Activated T-helper 2 cell treated with anti-CD3 and anti-CD28 coated beads, Interferon-gamma antibody, Interleukin-2, Interleukin-4, amounts not matched to agents 10 μg/mL and 5 μg/mL and 100 μg/mL, durations not matched to agents 14 hours and 24 hours and 36 hours (primary cell): ENCODE data around the gene BCAR3. TPM values are rescaled to one million over a fixed set of nuclear protein-coding genes. Genes with fewer than 3 reads are reported as not detected.

Source experiments
- DNase-seq: peaks from one replicate; pipeline ENCODE4 v3.0.0; 2021; ENCODE audit warnings: low spot score
- H3K27ac Mint-ChIP-seq: one replicate; pipeline ENCODE4 v1.8.0; 2021; ENCODE audit warnings: mixed read lengths
- H3K27me3 Mint-ChIP-seq: one replicate; pipeline ENCODE4 v1.8.0; 2021; ENCODE audit warnings: low read depth, mixed read lengths
- H3K36me3 Mint-ChIP-seq: one replicate; pipeline ENCODE4 v1.8.0; 2021; ENCODE audit warnings: low read depth, mixed read lengths
- H3K4me1 Mint-ChIP-seq: one replicate; pipeline ENCODE4 v1.8.0; 2021; ENCODE audit warnings: low read depth, mixed read lengths
- H3K4me3 Mint-ChIP-seq: one replicate; pipeline ENCODE4 v1.8.0; 2021; ENCODE audit warnings: low read depth, mild to moderate bottlenecking, moderate library complexity, mixed read lengths
- H3K9me3 Mint-ChIP-seq: one replicate; pipeline ENCODE4 v1.8.0; 2021; ENCODE audit warnings: mixed read lengths
- intact Hi-C: fragments of 100-400 bp; cut with micrococcal nuclease; formaldehyde crosslinking; loops from one replicate; pipeline ENCODE4 v1.15.1; 2023
- total RNA-seq: library from RNA; stranded (reverse); gene quantifications from 2 replicates; pipeline ENCODE4 v1.2.3, GENCODE V29; 2022

Gene BCAR3
- total RNA-seq, 1 donor from 2014 or later, result 9.4 TPM

- peaks cover 18% of the 10 kb centered on the region for H3K27me3 Mint-ChIP-seq
- H3K4me3 Mint-ChIP-seq, result no peak overlapping the region
- no peak overlapping the region for H3K27ac Mint-ChIP-seq
- H3K36me3 Mint-ChIP-seq, result peaks cover 3% of the 10 kb centered on the region
- H3K9me3 Mint-ChIP-seq, result no peaks in the 10 kb centered on the region
- intact Hi-C loops, result no loop called here
- DNase-seq, result no peak
- H3K4me1 Mint-ChIP-seq, result peaks cover 44% of the 10 kb centered on the region
Observed at GRCh38 chr1:93552741-93553455, 128.7 kb downstream of the BCAR3 start.

DNA sequence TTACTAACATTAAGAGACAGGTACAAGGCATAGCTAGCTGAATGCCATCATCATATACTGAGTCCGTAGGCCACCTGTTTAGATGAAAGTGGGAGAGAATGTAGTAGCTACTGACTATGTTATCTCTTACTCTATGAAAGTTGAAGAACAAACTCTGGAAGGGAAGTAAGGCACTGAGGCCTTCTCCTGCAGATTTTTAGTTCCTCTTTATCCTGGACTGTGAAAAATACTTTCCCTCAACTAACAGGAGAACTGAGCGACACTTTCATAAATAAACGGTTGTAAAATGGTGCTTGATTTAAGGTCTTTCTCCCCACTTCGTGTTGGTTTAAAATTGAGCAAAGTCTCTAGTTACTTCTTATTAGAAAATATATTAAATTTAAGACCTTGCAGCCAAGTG is 131.8 kb downstream of the BCAR3 start:
- Mint-ChIP-seq H3K4me3 (no peak overlapping the region), H3K27ac (no peak overlapping the region), H3K9me3 (no peaks in the 10 kb centered on the region), H3K36me3 (no peaks in the 10 kb centered on the region), H3K4me1 (peaks cover 25% of the 10 kb centered on the region), H3K27me3 (peaks cover 27% of the 10 kb centered on the region)
- DNase-seq, result no peak
- intact Hi-C loops, result loop anchor here (1.0 kb wide), 1 partner anchor 23 kb away; no protein-coding TSS in a partner anchor

GRCh38 chr1:93549131-93549530 is 132.5 kb downstream of the BCAR3 start:
- peaks cover 27% of the 10 kb centered on the region for H3K27me3 Mint-ChIP-seq
- peaks cover 20% of the 10 kb centered on the region for H3K4me1 Mint-ChIP-seq
- H3K36me3 Mint-ChIP-seq, result no peaks in the 10 kb centered on the region
- intact Hi-C loops, result loop anchor here (1.0 kb wide), 1 partner anchor 22 kb away; no protein-coding TSS in a partner anchor
- H3K27ac Mint-ChIP-seq, result no peak overlapping the region
- no peak overlapping the region for H3K4me3 Mint-ChIP-seq
- H3K9me3 Mint-ChIP-seq, result no peaks in the 10 kb centered on the region
- DNase-seq, result no peak

GRCh38 chr1:93546162-93546863 is 135.3 kb downstream of the BCAR3 start:
- intact Hi-C loops, result no loop called here
- Mint-ChIP-seq H3K4me3 (no peak overlapping the region), H3K9me3 (no peaks in the 10 kb centered on the region), H3K27me3 (peaks cover 19% of the 10 kb centered on the region), H3K36me3 (no peaks in the 10 kb centered on the region), H3K4me1 (peaks cover 2% of the 10 kb centered on the region), H3K27ac (no peak overlapping the region)
- DNase-seq, result no peak

- no peak overlapping the region for H3K4me3 Mint-ChIP-seq
- H3K9me3 Mint-ChIP-seq, result no peaks in the 10 kb centered on the region
- DNase-seq, result no peak
- no peak overlapping the region for H3K27ac Mint-ChIP-seq
- intact Hi-C loops, result no loop called here
- peaks cover 2% of the 10 kb centered on the region for H3K4me1 Mint-ChIP-seq
- no peaks in the 10 kb centered on the region for H3K36me3 Mint-ChIP-seq
- H3K27me3 Mint-ChIP-seq, result peaks cover 18% of the 10 kb centered on the region
Observed at GRCh38 chr1:93542398-93542797, 139.2 kb downstream of the BCAR3 start.

GRCh38 chr1:93541045-93541444 is 140.6 kb downstream of the BCAR3 start:
- Mint-ChIP-seq H3K9me3 (no peaks in the 10 kb centered on the region), H3K4me1 (peaks cover 2% of the 10 kb centered on the region), H3K27me3 (peaks cover 21% of the 10 kb centered on the region), H3K36me3 (no peaks in the 10 kb centered on the region), H3K27ac (no peak overlapping the region), H3K4me3 (no peak overlapping the region)
- DNase-seq, result no peak
- intact Hi-C loops, result no loop called here

DNA sequence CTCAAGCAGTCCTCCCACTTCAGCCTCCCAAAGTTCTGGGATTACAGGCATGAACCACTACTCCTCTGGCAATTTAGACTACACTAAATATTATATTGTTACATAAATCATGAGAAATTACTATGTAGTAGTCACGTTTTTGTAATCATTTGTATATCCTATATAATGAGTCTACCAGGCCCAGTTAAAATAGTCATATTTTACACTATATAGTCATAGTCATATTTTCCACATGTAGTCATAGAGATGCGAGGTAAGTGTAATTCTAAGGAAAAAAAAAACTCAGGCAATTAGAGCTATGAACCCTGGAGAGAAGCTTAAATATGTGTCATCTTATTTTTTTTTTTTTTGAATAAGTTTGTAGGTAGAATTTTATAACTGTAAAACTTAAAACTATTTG is 143.7 kb downstream of the BCAR3 start:
- H3K9me3 Mint-ChIP-seq, result no peaks in the 10 kb centered on the region
- intact Hi-C loops, result no loop called here

DNA sequence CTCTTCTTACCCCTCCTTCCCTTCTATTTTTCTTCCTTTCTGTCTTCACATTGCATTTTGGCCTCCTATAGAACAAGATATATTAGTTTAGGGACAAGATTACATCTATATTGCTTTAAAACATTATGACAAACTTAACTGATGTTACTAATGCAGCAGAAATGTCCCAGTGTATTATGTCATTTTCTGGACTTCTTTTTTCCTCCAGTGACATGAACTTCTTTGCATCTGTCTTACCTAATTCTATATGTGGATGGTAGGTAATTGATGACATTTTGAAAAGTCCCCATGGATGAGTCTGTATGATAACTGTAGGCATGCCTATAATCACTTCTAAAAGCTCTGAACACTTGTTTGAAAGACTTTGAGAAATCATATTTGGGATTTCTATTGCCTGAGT is 144.2 kb downstream of the BCAR3 start:
- Mint-ChIP-seq H3K9me3 (no peaks in the 10 kb centered on the region), H3K27ac (no peak overlapping the region)
- no peak for DNase-seq

More for the DNA sequence above, 143.7 kb downstream of the BCAR3 start:
- H3K4me1 Mint-ChIP-seq, result peaks cover 2% of the 10 kb centered on the region
- DNase-seq, result no peak
- H3K27ac Mint-ChIP-seq, result no peak overlapping the region
- peaks cover 21% of the 10 kb centered on the region for H3K27me3 Mint-ChIP-seq
- H3K4me3 Mint-ChIP-seq, result no peak overlapping the region
- no peaks in the 10 kb centered on the region for H3K36me3 Mint-ChIP-seq

DNA sequence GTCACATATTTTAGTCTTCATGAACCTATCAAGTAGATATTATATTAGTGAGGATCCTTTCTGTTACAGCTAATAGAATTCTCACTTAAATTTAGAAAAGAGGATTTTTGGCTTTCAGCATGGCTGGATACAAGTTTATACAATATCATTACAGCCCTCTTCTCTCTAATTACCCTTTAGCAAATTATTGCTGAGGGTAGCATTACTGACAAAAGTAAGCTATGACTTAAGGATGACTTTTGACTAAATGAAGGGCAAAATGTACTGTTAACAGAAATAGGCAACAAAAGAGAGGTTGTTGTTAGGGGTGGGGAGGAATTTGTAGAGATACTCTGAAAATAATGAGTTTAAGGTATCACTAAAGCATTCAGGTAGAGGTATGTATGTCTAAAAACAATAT is 148.0 kb downstream of the BCAR3 start:
- no peaks in the 10 kb centered on the region for H3K36me3 Mint-ChIP-seq
- H3K27ac Mint-ChIP-seq, result no peak overlapping the region
- no peak for DNase-seq
- no peak overlapping the region for H3K4me3 Mint-ChIP-seq
- no peaks in the 10 kb centered on the region for H3K4me1 Mint-ChIP-seq
- H3K9me3 Mint-ChIP-seq, result no peaks in the 10 kb centered on the region
- H3K27me3 Mint-ChIP-seq, result peaks cover 23% of the 10 kb centered on the region
- intact Hi-C loops, result no loop called here

More for the DNA sequence above, 144.2 kb downstream of the BCAR3 start:
- H3K36me3 Mint-ChIP-seq, result no peaks in the 10 kb centered on the region
- H3K4me1 Mint-ChIP-seq, result peaks cover 2% of the 10 kb centered on the region
- H3K27me3 Mint-ChIP-seq, result peaks cover 21% of the 10 kb centered on the region
- no peak overlapping the region for H3K4me3 Mint-ChIP-seq
- intact Hi-C loops, result no loop called here

DNA sequence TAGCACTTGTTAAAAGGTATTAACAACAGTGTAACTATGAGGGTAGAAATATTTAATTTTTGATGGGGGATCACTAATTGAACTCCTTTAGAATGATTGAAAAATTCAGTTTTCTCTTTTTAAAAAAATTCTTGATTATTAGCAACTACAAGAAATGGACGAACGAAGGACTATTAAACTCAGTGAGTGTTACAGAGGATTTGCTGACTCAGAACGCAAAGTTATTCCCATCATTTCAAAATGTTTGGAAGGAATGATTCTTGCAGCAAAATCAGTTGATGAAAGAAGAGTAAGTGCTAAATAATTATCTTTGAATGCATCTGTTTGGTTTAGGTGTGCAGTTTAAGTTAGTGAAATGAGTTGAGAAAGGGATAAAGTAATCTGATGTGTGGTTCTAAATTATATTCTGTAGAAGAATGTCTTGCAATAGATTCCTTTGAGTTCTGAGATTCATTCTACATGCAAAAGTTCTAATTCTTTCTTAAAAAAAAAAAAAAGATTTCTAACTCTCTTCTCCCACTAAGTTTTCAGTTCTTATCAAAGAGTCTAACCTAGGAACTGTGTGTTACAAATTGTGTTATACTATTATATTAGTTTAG is 148.8 kb downstream of the BCAR3 start:
- Mint-ChIP-seq H3K27me3 (peaks cover 29% of the 10 kb centered on the region), H3K27ac (no peak overlapping the region), H3K9me3 (no peaks in the 10 kb centered on the region), H3K36me3 (no peaks in the 10 kb centered on the region), H3K4me3 (no peak overlapping the region), H3K4me1 (no peaks in the 10 kb centered on the region)
- intact Hi-C loops, result no loop called here
- DNase-seq, result no peak

DNA sequence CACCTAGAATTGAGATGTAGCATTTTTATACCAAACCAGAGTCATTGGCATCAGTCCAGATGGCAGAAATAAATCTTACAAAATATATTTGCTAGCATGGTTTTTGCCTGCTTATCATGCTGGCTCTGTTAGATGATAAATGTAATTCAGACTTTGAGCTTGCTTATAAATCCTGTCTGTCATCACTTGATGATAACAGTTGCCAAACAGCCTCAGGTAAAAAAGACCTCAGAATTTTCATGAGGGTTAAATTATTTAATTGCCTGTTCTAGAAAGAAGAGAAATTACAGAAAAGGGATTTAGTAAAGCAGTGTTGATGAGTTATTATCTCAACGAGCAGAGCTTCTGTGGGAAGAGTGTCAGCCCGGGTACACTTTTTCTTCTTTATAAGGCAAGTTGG is 150.4 kb downstream of the BCAR3 start:
- DNase-seq, result no peak
- no peaks in the 10 kb centered on the region for H3K4me1 Mint-ChIP-seq
- no peak overlapping the region for H3K4me3 Mint-ChIP-seq
- H3K27ac Mint-ChIP-seq, result no peak overlapping the region
- H3K9me3 Mint-ChIP-seq, result no peaks in the 10 kb centered on the region
- no peaks in the 10 kb centered on the region for H3K36me3 Mint-ChIP-seq
- intact Hi-C loops, result no loop called here
- H3K27me3 Mint-ChIP-seq, result peaks cover 25% of the 10 kb centered on the region

DNA sequence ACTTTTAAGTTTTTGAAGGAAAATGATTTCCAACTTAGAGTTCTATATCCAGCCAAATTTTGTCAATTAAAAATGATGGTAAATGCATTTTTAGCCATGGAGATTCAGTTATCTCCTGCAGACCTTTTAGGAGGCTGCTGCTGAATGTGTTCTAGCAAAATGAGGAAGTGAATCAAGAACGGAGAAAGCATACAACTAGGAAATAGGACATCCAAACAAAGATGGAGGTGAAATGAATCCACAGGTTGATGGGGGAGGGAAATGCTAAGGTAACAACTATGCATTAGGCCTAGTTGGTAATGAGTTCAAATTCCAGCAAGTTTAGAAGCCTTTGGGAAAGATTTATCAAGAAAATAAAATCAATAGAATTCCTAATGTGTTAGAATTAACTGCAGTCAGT is 153.2 kb downstream of the BCAR3 start:
- H3K36me3 Mint-ChIP-seq, result no peaks in the 10 kb centered on the region
- H3K9me3 Mint-ChIP-seq, result no peaks in the 10 kb centered on the region
- intact Hi-C loops, result no loop called here
- H3K4me1 Mint-ChIP-seq, result no peaks in the 10 kb centered on the region
- DNase-seq, result no peak
- no peak overlapping the region for H3K4me3 Mint-ChIP-seq
- no peak overlapping the region for H3K27ac Mint-ChIP-seq
- H3K27me3 Mint-ChIP-seq, result peaks cover 31% of the 10 kb centered on the region

- Mint-ChIP-seq H3K27me3 (peaks cover 33% of the 10 kb centered on the region), H3K27ac (no peak overlapping the region), H3K36me3 (no peaks in the 10 kb centered on the region), H3K4me1 (no peaks in the 10 kb centered on the region), H3K9me3 (no peaks in the 10 kb centered on the region), H3K4me3 (no peak overlapping the region)
- DNase-seq, result no peak
- intact Hi-C loops, result no loop called here
Observed at GRCh38 chr1:93526431-93526830, 155.2 kb downstream of the BCAR3 start.
